HG03460 (cell line): Measurements from ENCODE around the gene GGTLC2.
"Not testable (repeated sequence)": the region's sequence is repeated elsewhere in the genome, so short reads cannot be mapped to it uniquely, and the experiment has no call there.

Experiments used
- ATAC-seq: cut with Tn5 transposase; IDR thresholded peaks from one replicate; pipeline ENCODE4 v1.9.1; 2021; ENCODE audit not compliant: unreplicated experiment

GGTLC2 gene

DNA sequence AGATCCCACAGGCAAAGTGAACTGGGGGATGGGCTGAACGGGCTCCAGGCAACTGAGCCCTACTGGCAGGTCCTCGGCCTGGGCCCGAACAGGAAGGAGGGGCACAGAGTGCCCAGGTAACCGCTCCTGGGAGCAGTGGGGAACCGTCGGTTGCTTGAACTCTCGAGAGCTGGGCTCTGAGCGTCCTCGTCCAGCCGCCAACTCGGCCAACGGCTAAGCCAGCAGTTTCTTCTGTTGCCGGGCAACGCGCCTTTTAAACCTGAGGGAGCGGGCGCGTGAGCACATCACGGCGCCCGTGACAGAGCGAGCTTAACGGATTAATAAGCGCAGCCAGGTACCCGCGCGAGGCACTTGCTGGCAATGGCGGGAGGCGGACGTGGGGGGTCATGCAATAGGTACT lies at the start of gene GGTLC2:
TSS of gene GGTLC2 (plus strand) at position 301 of the 400 bp plus-strand sequence. CDS start 1,732 bp downstream, outside the sequence.
- ATAC-seq = not testable (repeated sequence)

DNA sequence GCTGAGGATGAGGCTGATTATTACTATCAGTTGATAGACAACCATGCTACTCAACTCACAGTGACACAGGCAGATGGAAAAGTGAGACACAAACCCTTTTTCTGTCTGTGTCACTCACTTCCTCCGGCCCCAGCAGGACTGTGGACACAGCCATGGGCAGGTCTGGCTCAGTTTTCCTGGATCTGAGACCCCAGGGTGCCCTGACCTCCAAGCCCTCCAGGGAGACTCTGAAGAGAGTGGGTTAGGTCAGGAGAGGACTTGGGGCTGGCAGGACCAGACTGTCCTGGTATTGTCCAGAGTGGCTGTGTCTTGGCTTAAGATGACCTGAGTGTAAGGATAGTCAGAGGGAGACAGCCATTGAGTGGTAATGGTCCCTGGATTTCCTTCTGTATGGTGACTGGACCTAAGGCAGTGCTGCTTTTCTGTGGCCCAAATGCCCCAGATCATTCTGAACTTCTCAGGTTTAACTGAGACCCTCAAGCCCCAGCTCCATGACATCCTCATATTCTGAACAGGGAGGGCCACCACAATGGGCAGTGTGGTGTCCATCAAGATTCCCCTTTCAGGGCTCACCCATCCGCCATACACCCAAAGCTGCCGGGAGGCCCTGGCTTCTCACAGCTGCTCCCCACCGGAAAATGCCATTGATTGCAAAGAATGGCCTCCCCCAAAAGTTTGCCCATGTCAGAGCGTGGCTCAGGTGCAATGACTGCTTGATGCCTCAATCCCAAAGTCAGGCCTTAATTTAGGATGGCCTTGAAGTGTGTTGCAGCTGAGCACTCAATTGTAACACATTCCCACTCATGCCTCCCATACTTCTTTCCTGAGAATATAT lies 49.2 kb upstream of the GGTLC2 start:
- no peak for ATAC-seq

DNA sequence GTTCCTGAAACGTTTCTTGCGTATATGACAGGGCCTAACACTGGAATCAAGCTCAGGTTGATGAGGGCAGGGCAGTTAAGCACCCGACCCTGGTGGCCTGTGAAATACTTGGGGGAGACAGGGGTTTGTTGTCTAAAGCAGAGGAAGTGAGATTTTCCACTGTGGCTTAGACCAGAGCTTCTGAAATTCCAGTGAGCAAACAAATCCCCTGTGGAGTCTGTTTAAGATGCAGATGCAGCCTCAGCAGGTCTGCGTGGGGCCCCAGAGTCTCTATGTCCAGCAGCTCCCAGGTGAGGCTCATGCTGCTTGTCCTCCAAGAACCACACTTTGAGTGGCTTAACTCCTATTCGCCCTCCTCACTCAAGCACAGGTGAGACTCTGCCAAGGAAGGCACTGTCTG lies 46.3 kb upstream of the GGTLC2 start:
- no peak for ATAC-seq

DNA sequence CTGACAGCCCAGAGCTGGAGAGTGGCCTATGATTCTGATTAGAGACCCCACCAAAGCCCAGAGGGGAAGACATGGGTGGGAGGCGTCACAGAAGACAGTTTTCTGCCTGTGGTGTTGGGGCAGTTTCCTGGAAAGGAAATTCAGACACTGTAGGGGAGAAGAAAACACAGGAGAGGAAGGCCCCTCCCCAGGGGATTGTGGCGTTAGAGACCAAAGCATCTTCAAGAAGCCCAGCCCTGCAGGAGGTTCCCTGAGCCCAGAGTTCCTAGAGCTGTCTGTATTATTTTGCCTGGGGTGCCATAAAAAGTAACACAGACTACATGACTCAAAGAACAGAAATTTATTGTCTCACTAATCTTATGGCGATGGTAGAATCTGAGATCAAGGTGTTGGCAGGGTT lies 45.2 kb upstream of the GGTLC2 start:
- ATAC-seq = no peak

DNA sequence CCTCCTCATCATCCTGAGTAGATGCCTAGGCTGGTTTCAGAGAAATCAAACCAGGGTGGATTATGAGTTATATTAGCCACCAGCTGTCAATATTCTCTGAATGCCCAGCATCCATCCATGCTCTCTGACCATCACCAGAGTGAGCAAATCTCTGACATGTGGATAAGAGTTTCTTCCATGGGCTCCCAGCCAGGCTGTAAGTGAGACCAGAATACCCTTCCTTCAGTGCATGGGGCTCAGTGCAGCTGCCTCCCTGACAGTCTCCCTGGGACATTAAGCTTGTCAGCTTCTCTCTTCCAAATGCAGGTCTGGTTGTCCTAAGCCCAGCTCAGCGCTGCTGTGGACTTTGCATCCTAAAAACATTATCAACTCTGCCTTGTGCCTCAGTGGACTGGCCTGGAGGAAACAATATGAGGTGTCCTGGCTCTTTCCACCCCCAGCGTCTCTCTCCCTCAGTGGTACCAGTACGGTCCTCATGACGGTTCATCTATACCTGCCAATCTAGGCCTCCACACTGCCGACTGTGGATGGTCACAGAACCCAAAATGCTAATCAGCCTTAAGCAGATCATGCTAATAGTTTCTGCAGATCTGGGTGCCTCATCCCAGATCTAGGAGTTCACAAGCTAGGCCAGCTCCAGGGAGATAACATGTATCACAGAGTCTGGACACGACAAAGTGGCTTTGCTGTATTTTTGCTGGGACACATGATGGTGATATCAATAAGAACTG lies 43.7 kb upstream of the GGTLC2 start:
- no peak for ATAC-seq

DNA sequence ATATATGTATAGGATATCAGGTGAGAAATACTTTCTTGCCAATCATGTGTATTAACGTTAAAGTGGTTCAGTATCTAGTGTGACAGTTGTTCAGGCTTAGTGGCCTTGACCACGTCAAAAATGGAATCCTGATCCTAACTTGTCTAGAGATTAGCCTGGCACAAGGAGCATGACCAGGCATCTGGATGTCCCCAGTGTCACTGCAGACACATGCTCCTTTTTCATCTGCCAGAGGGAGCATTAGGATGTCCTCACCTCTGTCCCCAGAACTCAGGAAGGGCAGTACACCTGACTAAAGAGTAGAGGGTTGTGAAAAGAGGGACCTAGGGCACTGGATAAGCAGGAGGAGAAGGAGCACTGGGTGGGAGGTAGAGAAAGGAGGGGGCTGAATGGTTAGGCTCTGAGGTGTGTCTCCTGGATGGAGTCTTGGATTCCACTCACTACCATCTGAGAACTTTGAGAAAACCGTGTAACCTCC lies 40.9 kb upstream of the GGTLC2 start:
- ATAC-seq = no peak

DNA sequence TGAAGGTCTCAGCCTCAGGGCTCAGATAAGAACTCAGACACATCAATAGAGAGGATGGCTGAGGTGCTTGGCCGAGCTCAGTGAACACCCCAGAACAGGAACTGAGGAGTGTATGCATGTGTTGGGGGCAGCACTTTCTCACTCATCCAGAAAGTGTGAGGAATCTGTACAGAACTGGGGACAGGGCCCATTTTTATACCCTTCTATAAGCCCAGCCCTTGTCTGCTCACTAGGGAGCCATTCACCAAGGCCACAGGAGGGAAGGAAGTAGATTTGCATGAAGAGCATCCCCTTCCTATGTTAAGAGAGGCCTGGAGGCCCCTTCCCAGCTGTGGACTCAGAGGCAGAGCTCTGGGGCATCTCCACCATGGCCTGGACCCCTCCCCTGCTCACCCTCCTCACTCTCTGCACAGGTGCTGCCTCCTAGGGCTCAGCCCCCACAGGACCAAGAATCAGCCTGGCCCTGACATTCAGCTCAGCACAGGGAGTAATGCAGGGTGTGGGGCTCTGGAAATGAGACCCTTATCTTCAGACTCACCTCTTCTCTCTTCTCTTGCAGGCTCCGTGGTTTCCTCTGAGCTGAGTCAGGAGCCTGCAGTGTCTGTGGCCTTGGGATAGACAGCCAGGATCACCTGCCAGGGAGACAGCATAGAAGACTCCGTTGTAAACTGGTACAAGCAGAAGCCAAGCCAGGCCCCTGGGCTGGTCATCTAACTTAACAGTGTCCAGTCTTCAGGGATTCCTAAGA lies 39.9 kb upstream of the GGTLC2 start:
- peak; percentile 32 for ATAC-seq

DNA sequence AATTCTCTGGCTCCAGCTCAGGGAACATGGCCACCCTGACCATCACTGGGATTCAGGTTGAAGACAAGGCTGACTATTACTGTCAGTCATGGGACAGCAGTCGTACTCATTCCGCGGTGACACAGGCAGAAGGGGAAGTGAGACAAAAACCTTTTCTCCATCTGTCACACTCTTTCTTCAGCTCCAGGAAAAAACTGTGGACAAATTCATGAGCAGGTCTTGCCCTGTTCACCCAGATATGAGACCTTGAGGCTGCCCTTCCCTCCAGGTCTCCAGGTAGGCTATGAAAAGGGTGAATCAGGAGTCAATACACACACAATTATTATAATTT lies 39.4 kb upstream of the GGTLC2 start:
- peak; percentile 50 for ATAC-seq

DNA sequence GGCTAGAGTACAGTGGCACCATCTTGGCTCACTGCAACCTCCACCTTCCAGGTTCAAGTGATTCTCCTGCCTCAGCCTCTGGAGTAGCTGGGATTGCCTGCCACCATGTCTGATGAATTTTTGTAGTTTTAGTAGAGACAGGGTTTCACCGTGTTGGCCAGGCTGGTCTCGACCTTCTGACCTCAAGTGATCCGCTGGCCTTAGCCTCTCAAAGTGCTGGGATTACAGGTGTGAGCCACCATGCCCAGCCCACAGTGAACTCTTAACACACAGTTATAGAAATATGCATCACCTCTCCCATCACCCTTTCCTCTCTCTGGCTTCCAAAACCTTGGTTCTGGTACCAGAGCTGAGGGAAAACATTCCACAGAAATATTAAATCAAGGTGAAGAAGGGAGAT lies 36.4 kb upstream of the GGTLC2 start:
- not testable (repeated sequence) for ATAC-seq

DNA sequence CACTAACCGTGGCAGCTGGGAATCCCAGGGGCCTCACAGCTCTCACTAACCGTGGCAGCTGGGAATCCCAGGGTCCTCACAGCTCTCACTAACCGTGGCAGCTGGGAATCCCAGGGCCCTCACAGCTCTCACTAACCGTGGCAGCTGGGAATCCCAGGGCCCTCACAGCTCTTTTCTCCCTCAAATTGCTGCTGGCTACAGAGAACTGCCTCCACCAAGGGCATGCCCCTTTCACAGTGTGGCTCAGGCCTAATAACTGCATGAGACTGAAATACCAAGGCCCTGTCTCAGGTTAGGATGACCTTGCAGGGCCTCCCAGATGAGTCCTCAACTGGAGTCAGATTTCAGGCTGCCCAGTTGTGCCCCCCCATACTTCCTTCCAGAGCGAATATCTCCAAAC lies 35.1 kb upstream of the GGTLC2 start:
- ATAC-seq = no peak

DNA sequence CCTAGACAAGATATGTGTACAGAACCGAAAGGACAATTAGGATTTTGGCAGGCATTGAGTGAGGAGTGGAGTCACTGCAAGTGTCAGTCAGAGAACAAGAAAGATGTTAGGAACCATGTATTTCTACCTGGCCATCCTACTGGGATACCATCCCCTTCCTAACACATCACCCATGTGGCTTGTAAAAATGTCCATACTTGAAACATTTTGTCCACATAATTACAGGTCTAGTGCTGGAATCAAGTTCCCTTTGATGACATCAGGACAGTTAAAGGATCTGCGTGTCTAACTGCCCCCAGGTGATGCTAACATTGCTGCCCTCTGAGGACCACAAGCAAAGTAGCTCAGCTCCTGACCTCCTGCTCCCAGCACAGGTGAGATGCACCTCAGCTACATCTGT lies 31.9 kb upstream of the GGTLC2 start:
- no peak for ATAC-seq

DNA sequence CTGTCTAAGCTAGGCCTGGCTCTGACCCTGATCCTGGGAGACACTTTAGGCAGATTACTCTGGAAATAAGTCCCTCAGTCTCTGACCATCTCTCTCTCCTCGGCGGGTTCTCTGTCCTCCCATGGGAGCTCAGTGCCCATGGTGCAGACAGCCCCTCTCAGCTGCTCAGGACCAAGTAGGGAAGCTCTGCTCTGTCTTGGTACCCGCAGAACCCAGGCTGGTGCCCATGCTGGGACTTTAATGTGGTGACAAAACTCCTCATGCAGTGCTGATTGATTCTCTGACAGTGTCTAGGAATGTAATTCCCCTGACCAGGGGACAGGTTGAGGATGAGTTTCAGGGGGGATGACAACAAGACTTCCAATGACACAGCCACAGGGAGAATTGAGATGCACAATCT lies 30.3 kb upstream of the GGTLC2 start:
- ATAC-seq = no peak

DNA sequence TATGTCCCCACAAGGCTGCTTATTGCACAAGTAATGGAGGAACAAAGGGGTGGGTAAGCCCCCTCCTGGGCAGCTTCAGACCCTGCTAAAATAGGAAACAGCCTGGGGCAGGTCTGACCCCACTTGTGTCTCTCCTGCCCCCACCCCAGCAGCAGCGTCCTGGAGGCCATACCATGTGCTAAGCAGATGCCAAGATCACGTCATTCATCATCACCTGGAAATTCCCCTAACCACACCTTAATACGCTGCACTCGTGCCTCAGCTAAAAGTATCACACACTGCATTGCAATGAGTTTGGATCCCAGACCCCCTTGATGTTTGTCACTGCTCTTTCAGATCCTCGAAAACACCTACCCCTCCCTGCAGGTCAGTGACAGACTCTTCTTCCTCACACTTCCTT lies 27.8 kb upstream of the GGTLC2 start:
- ATAC-seq = peak; percentile 50

DNA sequence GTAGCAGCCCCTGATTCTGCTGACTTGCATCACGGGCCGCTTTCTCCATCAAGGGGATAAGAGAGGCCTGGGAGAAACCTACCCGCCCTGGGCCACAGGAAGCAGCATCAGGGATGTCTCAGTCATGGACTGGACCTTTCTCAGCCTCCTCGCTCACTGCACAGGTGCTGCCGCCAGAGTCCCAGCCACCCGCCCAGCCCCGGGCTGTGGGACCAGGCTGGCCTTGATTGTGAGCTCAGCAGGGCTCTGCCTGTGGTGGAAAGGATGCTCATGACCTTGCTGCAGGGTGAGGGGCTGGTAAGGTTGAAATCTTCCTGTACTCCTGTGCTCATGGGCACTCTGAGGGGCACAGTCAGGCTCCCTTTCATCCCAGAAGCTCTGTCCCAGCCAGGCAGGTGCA lies 26.0 kb upstream of the GGTLC2 start:
- ATAC-seq = no peak

DNA sequence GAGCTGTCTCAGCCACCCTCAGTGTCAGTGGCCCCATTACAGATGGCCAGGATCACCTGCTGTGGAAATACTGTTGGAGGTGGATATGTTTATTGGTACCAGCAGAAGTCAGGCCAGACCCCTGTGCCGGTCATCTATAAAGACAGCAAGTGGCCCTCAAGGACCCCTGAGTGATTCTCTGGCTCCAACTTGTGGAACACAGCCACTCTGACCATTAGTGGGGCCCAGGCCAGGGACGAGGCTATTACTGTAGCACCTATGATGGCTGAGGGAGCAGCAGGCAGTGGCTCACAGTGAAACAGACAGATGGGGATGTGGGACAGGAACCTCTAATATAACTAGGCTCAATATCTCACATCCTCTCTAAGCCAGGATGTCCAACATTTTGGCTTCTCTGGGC lies 25.5 kb upstream of the GGTLC2 start:
- no peak for ATAC-seq

DNA sequence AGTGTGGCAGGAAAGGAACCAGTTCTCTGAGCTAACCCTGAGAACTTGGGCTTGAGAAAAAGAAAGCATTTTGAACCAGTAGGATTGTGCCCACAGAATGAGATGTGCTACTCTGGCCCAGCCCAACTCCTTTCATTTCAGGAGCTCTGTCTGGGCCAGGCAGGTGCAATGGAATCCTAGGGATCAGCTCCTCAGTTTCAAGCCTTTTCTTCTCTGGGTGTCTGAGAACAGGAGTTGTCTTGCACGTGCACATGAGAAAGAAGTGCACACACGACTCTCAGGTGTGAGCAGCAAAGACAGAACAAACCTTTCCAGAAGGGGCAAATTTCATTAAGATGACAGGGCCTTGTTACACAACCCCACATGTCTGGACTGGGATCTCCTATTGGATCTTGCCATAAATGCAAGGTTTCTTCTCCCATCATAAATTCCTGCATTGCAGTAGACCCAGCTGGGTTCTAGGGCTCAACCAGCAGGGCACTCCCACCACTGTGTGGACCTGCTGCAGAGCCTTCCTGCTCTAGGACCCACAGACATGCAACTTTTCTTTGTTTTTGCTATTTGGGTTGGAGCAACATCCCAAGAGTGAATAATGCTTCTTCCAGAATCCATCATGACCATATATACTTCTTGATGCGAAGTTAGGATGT lies 24.5 kb upstream of the GGTLC2 start:
- ATAC-seq = no peak

DNA sequence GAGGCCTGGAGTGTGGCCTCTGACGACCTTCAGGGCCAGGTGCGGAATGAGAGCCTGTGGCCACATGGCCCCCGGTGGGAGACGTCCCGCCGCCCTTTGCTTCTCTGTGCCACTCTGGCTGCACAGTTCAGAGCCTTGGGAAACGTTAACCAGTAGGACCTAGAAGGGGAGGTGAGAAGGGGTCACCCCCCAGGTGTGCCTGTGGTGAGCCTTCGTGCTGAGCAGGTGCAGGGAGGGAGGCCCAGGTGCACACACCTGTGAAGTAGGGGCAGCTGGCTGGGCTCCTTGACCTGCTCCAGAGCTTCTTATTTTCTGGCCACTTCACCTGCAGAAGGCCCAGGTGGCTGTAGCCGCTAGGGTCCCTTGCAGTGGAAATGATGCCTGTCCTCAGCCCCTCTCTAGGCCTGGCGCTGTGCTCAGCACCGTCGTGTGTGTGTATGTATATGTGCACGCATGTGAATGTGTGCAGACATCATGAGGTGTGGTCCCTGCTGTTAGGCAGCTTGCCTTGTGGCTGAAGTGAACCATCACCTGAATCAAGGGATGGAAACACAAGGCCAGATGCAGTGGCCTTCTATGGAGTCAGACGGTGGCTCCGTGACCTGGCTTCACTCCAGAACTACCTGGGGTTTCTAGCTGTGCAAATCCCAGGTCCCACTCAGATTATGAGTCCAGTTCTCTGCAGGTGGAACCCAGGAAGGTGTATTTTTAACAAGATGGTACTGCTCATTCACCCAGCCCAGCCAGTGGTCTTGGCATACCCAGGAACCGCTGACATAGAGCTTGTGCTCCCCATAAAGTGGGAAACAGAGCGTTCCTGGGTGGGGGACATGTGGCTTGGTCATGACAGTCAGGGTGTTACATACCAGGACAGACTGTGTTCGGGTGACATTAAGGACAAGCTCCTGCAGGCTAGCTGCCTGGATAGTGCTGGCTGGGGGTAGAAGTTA lies 15.6 kb upstream of the GGTLC2 start:
- ATAC-seq = not testable (repeated sequence)

DNA sequence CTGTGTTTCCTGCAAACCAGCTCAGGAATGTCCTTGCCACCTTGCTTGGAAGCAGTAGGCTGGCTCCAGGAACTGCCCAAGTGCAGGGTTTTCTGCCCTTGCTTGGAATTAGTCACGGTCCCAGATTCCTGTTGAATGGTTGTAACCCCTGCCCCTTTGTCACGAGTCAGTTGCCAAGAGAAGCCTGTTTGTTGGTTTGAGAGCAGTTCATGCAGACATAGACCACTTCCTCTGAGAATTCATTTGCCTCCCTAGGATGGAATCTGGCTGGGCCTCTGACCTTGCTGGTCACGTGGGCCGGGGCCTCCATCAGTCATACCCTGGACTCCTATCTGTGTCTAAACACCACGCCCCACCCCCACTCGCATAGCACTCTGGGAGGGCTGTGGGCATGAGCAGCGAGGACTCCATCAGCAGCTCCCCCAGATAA lies 13.2 kb upstream of the GGTLC2 start:
- not testable (repeated sequence) for ATAC-seq

DNA sequence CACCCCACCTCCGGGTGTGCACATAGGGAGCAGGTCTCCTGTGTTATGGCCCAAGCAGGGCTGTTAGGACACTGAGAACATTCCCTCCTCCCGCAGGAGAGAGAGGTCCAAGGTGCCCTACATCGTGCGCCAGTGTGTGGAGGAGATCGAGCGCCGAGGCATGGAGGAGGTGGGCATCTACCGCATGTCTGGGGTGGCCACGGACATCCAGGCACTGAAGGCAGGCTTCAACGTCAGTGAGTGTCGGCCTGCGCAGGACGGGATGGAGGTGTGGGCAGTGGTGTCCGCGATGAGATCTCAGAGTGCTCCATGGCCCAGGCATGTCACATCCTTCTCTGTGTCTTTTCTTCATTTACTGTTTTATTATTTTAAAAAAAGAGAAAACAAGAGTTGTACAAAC lies 12.2 kb upstream of the GGTLC2 start:
- not testable (repeated sequence) for ATAC-seq

DNA sequence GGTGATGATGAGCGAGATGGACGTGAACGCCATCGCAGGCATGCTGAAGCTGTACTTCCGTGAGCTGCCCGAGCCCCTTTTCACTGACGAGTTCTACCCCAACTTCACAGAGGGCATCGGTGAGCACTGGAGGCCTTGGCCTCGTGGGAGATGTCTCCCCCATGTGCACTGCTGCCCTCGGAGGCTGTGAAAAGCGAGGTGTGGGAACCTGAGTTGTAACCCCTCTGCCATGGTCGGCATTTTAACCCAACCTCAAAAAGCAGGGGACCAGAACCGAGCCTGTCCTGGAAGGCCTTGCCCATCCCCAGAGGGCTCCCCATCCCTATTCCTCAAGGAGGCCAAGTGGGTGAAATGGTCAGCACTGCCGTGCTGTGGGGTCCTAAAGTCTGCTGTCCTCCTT lies 10.9 kb upstream of the GGTLC2 start:
- ATAC-seq = not testable (repeated sequence)
